ENCODE data around the gene N4BP3.

The N4BP3 gene

DNA sequence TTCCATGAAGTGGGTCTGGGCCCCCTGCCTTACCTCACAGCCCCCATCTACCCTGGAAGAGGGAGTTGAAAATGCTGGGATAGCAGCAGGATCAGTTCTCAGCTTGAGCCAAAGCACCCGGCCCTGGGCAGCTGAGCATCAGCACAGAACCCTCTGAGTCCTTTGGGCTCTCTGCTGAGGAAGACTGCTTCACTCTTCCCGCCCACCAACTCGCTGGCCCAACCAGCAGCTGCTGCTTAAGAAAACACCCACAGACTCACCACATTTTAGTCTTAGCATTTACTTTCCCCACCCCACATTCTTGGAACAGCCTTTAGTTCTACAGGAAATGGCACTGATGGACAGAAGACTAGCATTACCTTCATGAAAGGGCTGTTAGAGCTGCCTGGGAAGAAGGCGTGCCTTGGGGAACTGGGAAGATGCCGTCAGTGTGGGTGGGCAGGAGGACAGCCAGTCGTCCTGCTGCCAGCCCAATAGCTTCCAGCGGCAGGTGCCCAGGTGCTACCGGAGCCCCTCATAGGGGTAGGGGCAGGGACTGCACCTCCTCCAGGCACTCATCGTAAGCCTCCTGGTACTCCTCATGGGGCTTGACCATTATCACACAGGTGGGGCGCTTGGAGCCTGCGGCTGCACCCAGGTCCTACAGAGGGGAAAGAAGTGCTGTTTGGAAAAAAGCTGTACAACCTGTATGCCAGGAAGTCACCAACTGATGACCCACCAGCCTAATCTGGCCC, 36.0 kb downstream of the N4BP3 start:
- Histone ChIP-seq H3K79me2 (ENCODE audit: control insufficient read depth, insufficient read depth, low read length) (peaks cover 4% of the 10 kb centered on the region), H3K56ac (ENCODE audit: low read length) (no peak overlapping the region), H3K4me2 (ENCODE audit: low read length) (no peak overlapping the region), H3K36me3 (ENCODE audit: control insufficient read depth, insufficient read depth, low read length) (peaks cover 22% of the 10 kb centered on the region), H2BK15ac (replicated peaks; ENCODE audit: low read depth) (no peak overlapping the region), H3K9ac (ENCODE audit: low read length) (no peak overlapping the region), H3K4me3 (ENCODE audit: low read length) (no peak overlapping the region), H3K79me1 (ENCODE audit: low read length) (peaks cover 4% of the 10 kb centered on the region), H2BK120ac (ENCODE audit: low read depth, low read length) (no peak overlapping the region), H3K27ac (ENCODE audit: low read depth, low read length) (no peak overlapping the region), H2BK5ac (ENCODE audit: low read length) (no peak overlapping the region), H3K18ac (ENCODE audit: low read length) (no peak overlapping the region), H3K27me3 (ENCODE audit: insufficient read depth, low read length, poor library complexity) (no peaks in the 10 kb centered on the region), H4K8ac (ENCODE audit: low read depth, low read length) (no peak overlapping the region), H4K5ac (ENCODE audit: low read length) (no peak overlapping the region), H3K4me1 (ENCODE audit: control insufficient read depth, low read depth, low read length) (no peaks in the 10 kb centered on the region), H2AK5ac (ENCODE audit: low read length) (no peak overlapping the region), H3K23ac (ENCODE audit: low read length) (no peak overlapping the region), H3K4ac (ENCODE audit: low read depth, low read length) (no peak overlapping the region)
- no peak for DNase-seq
- no CpG with 5 or more reads among the region's 11 CpGs for WGBS (ENCODE audit: extremely low coverage, insufficient coverage, low lambda C conversion rate)

DNA sequence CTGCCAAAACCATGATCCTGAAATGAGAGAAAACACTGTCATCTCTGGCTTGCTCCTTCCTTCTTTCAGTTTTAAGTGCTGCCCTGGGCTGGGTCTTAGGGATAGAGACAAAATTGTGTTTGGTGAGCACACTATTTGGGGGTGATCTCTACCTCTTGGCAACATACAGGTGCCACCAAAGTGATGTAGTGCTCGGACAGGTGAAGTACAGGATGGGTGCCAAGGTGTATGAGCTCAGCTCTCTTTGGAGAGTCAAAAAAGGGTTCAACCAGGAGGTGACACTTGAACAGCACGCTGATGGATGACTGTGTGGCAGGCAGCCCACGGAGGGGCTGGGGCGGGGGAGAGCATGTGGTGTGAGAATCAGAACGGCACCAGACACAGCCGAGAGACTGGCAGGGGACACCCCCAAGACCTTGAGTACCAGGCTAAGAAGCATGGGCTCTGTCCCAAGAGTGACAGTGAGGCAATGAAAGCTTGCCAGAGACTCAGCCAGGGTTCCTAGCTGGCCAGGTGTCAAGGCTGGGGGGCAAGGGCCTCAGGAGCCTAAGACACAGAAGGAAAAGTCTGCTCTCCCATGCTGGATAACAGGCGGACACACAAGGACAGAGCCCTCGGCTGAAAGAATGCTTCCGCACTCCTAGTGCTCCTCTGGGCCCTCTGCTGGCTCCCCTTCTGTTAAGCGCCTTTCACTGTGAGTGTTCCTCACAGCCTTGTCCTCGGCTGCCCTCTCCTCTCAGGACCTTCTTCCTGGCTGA, 37.8 kb downstream of the N4BP3 start:
- no peak overlapping the region for H4K5ac ChIP-seq (ENCODE audit: low read length)
- H3K36me3 ChIP-seq (ENCODE audit: control insufficient read depth, insufficient read depth, low read length), result peaks cover 21% of the 10 kb centered on the region
- peaks cover 4% of the 10 kb centered on the region for H3K79me2 ChIP-seq (ENCODE audit: control insufficient read depth, insufficient read depth, low read length)
- no peak overlapping the region for H3K56ac ChIP-seq (ENCODE audit: low read length)
- no peak overlapping the region for H4K8ac ChIP-seq (ENCODE audit: low read depth, low read length)
- H3K4me1 ChIP-seq (ENCODE audit: control insufficient read depth, low read depth, low read length), result no peaks in the 10 kb centered on the region
- no peak overlapping the region for H3K4me3 ChIP-seq (ENCODE audit: low read length)
- H3K4ac ChIP-seq (ENCODE audit: low read depth, low read length), result no peak overlapping the region
- H3K23ac ChIP-seq (ENCODE audit: low read length), result no peak overlapping the region
- H3K9ac ChIP-seq (ENCODE audit: low read length), result no peak overlapping the region
- WGBS (ENCODE audit: extremely low coverage, insufficient coverage, low lambda C conversion rate), result no CpG with 5 or more reads among the region's 11 CpGs
- no peak overlapping the region for H2BK5ac ChIP-seq (ENCODE audit: low read length)
- DNase-seq, result peak; percentile 42
- no peak overlapping the region for H2BK15ac ChIP-seq (replicated peaks; ENCODE audit: low read depth)
- H3K79me1 ChIP-seq (ENCODE audit: low read length), result peaks cover 4% of the 10 kb centered on the region
- H3K4me2 ChIP-seq (ENCODE audit: low read length), result no peak overlapping the region
- H2BK120ac ChIP-seq (ENCODE audit: low read depth, low read length), result no peak overlapping the region
- no peak overlapping the region for H3K18ac ChIP-seq (ENCODE audit: low read length)
- no peaks in the 10 kb centered on the region for H3K27me3 ChIP-seq (ENCODE audit: insufficient read depth, low read length, poor library complexity)
- no peak overlapping the region for H3K27ac ChIP-seq (ENCODE audit: low read depth, low read length)
- H2AK5ac ChIP-seq (ENCODE audit: low read length), result no peak overlapping the region

DNA sequence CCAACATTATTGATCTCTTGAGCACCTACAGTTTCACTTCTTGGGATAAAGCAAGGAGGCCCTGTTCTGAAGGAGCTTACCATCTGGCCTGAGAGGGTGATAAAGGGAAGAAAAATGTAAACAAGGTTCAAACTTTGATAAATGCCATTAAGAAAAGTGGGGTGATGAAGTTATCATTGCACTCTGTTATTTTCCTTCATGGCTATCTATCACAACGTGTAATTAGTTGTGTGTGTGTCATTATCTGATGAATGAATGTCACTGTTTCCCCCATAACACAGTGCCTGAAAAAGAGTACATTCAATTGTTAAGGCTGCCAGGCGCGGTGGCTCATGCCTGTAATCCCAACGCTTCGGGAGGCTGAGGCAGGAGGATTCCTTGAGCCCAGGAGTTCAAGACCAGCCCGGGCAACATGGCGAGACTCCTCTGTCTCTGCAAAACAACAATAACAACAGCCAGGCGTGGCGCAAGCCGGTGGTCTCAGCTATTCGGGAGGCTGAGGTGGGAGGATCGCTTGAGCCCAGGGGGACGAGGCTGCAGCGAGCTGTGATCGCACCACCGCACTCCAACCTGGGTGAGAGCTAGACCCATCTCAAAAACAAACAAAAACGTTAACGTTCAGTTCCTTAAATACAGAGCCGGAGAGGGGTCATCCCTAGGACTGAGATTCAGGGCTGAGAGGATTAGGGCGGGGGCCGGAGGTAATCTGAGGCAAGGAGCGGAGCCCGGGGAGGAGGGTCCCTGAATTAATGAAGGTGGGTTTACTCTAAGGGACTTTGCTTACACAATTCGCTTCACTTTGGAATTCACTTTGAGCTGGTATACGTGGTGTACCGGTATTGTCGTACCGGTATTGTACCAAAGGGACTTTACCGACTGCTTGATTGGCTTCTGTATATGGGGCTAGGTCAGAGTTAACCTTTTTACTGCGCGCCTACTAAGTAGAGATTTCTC, 39.4 kb downstream of the N4BP3 start:
- Histone ChIP-seq H3K79me1 (ENCODE audit: low read length) (peaks cover 3% of the 10 kb centered on the region), H2AK5ac (ENCODE audit: low read length) (no peak overlapping the region), H4K8ac (ENCODE audit: low read depth, low read length) (no peak overlapping the region), H2BK15ac (replicated peaks; ENCODE audit: low read depth) (no peak overlapping the region), H3K79me2 (ENCODE audit: control insufficient read depth, insufficient read depth, low read length) (peaks cover 4% of the 10 kb centered on the region), H3K56ac (ENCODE audit: low read length) (peak overlapping the region; percentile 89), H3K27me3 (ENCODE audit: insufficient read depth, low read length, poor library complexity) (no peaks in the 10 kb centered on the region), H3K27ac (ENCODE audit: low read depth, low read length) (no peak overlapping the region), H3K4me3 (ENCODE audit: low read length) (peak overlapping the region; percentile 92), H2BK120ac (ENCODE audit: low read depth, low read length) (no peak overlapping the region), H3K9ac (ENCODE audit: low read length) (peak overlapping the region; percentile 84), H3K4ac (ENCODE audit: low read depth, low read length) (no peak overlapping the region), H4K5ac (ENCODE audit: low read length) (peak overlapping the region; percentile 66), H3K18ac (ENCODE audit: low read length) (no peak overlapping the region), H3K36me3 (ENCODE audit: control insufficient read depth, insufficient read depth, low read length) (peaks cover 10% of the 10 kb centered on the region), H3K4me1 (ENCODE audit: control insufficient read depth, low read depth, low read length) (no peaks in the 10 kb centered on the region), H2BK5ac (ENCODE audit: low read length) (no peak overlapping the region), H3K4me2 (ENCODE audit: low read length) (peak overlapping the region; percentile 82), H3K23ac (ENCODE audit: low read length) (no peak overlapping the region)
- DNase-seq, result no peak
- no CpG with 5 or more reads among the region's 31 CpGs for WGBS (ENCODE audit: extremely low coverage, insufficient coverage, low lambda C conversion rate)

DNA sequence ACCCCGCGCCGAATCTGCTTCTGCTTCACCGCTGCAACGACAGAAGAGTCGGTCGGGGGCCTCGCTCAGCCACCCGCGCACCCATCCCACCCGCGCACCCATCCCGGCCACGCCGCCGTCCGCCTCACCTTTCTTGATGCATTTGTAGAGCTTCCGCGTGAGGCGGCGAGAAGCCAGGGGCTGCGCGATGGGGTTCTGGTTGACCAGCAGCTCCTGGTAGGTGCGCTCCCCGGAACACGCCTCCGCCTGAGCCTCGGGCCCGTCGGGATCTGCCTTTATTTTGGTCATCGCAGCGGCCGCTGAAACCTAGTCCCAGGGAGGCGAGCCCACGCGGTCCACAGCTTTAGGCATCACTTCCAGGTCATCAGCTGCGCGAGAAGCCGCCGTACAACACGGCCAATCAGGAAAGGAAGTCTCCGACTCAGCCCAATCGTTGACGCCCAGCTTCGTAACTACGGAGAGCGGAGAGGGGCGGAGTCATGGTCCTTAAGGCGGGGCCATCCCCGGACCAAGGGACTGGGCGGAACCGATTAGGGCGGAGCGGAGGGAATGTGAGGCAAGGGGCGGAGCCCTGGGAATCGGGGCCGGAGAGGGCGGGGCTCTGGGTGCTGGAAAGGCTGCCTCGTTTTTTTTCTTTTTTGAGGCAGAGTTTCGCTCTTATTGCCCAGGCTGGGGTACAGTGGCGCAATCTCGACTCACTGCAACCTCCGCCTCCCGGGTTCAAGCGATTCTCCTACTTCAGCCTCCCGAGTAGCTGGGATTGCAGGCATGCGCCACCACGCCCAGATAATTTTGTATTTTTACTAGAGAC, 40.4 kb downstream of the N4BP3 start, which contains the start of gene NHP2:
Gene NHP2, minus strand, starts transcription at position 356 of the 811 bp plus-strand sequence. Its CDS starts 68 bp downstream, at position 288.
- Histone ChIP-seq H3K4me1 (ENCODE audit: control insufficient read depth, low read depth, low read length) (no peaks in the 10 kb centered on the region), H3K23ac (ENCODE audit: low read length) (no peak within 1 kb of the TSS), H3K79me1 (ENCODE audit: low read length) (peaks cover 3% of the 10 kb centered on the region), H3K9ac (ENCODE audit: low read length) (peak within 1 kb of the TSS; percentile 84), H2BK120ac (ENCODE audit: low read depth, low read length) (no peak within 1 kb of the TSS), H3K27me3 (ENCODE audit: insufficient read depth, low read length, poor library complexity) (no peaks in the 10 kb centered on the region), H3K79me2 (ENCODE audit: control insufficient read depth, insufficient read depth, low read length) (peaks cover 4% of the 10 kb centered on the region), H3K56ac (ENCODE audit: low read length) (peak within 1 kb of the TSS; percentile 89), H4K8ac (ENCODE audit: low read depth, low read length) (no peak within 1 kb of the TSS), H3K4me2 (ENCODE audit: low read length) (peak within 1 kb of the TSS; percentile 82), H4K5ac (ENCODE audit: low read length) (peak within 1 kb of the TSS; percentile 66), H2BK5ac (ENCODE audit: low read length) (no peak within 1 kb of the TSS), H2BK15ac (replicated peaks; ENCODE audit: low read depth) (no peak within 1 kb of the TSS), H3K36me3 (ENCODE audit: control insufficient read depth, insufficient read depth, low read length) (peaks cover 8% of the 10 kb centered on the region), H3K27ac (ENCODE audit: low read depth, low read length) (no peak within 1 kb of the TSS), H3K4ac (ENCODE audit: low read depth, low read length) (no peak within 1 kb of the TSS), H3K18ac (ENCODE audit: low read length) (no peak within 1 kb of the TSS), H2AK5ac (ENCODE audit: low read length) (no peak within 1 kb of the TSS), H3K4me3 (ENCODE audit: low read length) (peak within 1 kb of the TSS; percentile 92)
- peak; percentile 99 for DNase-seq
- no CpG with 5 or more reads among the region's 68 CpGs for WGBS (ENCODE audit: extremely low coverage, insufficient coverage, low lambda C conversion rate)

DNA sequence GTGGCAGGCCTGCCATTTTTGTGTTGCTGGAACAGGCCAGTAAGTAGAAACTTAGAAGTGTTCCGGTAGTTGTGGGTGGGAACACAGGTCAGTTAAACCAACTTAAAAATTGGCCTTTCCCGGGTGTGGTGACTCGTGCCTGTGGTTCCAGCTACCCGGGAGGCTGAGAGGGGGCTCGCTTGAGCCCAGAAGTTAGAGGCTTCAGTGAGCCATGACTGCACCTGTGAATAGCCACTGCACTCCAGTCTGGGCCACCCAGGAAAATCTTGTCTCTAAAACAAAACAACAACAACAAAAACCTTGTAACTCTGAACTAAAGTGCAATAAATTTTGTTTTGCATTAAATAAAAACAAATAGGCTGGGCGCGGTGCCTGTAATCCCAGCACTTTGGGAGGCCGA, 41.7 kb downstream of the N4BP3 start:
- H3K36me3 ChIP-seq (ENCODE audit: control insufficient read depth, insufficient read depth, low read length), result no peaks in the 10 kb centered on the region
- H3K23ac ChIP-seq (ENCODE audit: low read length), result no peak overlapping the region
- H3K18ac ChIP-seq (ENCODE audit: low read length), result no peak overlapping the region
- H3K79me2 ChIP-seq (ENCODE audit: control insufficient read depth, insufficient read depth, low read length), result peaks cover 4% of the 10 kb centered on the region
- H3K56ac ChIP-seq (ENCODE audit: low read length), result no peak overlapping the region
- H4K8ac ChIP-seq (ENCODE audit: low read depth, low read length), result no peak overlapping the region
- H3K27ac ChIP-seq (ENCODE audit: low read depth, low read length), result no peak overlapping the region
- H3K79me1 ChIP-seq (ENCODE audit: low read length), result peaks cover 3% of the 10 kb centered on the region
- H3K4me1 ChIP-seq (ENCODE audit: control insufficient read depth, low read depth, low read length), result no peaks in the 10 kb centered on the region
- H2BK15ac ChIP-seq (replicated peaks; ENCODE audit: low read depth), result no peak overlapping the region
- H2BK120ac ChIP-seq (ENCODE audit: low read depth, low read length), result no peak overlapping the region
- DNase-seq, result no peak
- no peak overlapping the region for H3K4me2 ChIP-seq (ENCODE audit: low read length)
- no peak overlapping the region for H4K5ac ChIP-seq (ENCODE audit: low read length)
- no peak overlapping the region for H3K4ac ChIP-seq (ENCODE audit: low read depth, low read length)
- no peaks in the 10 kb centered on the region for H3K27me3 ChIP-seq (ENCODE audit: insufficient read depth, low read length, poor library complexity)
- no peak overlapping the region for H2BK5ac ChIP-seq (ENCODE audit: low read length)
- no peak overlapping the region for H3K9ac ChIP-seq (ENCODE audit: low read length)
- no CpG with 5 or more reads among the region's 8 CpGs for WGBS (ENCODE audit: extremely low coverage, insufficient coverage, low lambda C conversion rate)
- no peak overlapping the region for H2AK5ac ChIP-seq (ENCODE audit: low read length)
- no peak overlapping the region for H3K4me3 ChIP-seq (ENCODE audit: low read length)

Data from mesendoderm (in vitro differentiated cells).